A673 (cell line): Measurements from ENCODE around the gene RERE. TPM values are rescaled to one million over a fixed set of nuclear protein-coding genes. Genes with fewer than 3 reads are reported as not detected.

ENCODE experiments used
- BruUV-seq: library from RNA; stranded (reverse); fragments of 400-500 nt; replicated peaks from 2 replicates; lab custom pipeline; 2021; lab: Mats Ljungman, UMichigan
- CTCF ChIA-PET: fragments of 300-600 bp; sonication (Branson Sonifier 250); formaldehyde crosslinking; loops from one replicate; lab custom pipeline; 2022; ENCODE audit warnings: antibody characterized with exemption; lab: Charles Lee
- POLR2A ChIA-PET: fragments of 300-600 bp; sonication (Branson Sonifier 250); formaldehyde crosslinking; loops from one replicate; lab custom pipeline; 2022; ENCODE audit warnings: antibody characterized with exemption; ENCODE audit not compliant: low non-redundant PET; lab: Charles Lee
- DNase-seq: peaks from one replicate; pipeline ENCODE4 v3.0.0-alpha.2; 2015; ENCODE audit warnings: low spot score
- H3K27ac ChIP-seq: fragments of 200-600 bp; sonication (generic); 2 replicates; pipeline ENCODE4 v1.5.1; 2016; ENCODE audit warnings: mixed run types, low read depth, mild to moderate bottlenecking, mixed read lengths, antibody characterized with exemption, low read length; ENCODE audit not compliant: poor library complexity, severe bottlenecking
- H3K27me3 ChIP-seq: fragments of 200-600 bp; sonication (generic); replicated peaks from 2 replicates; pipeline ENCODE4 v1.6.1; 2017; ENCODE audit warnings: mixed run types, low read depth, mild to moderate bottlenecking, mixed read lengths, antibody characterized with exemption, low read length; ENCODE audit not compliant: insufficient read depth, poor library complexity
- H3K36me3 ChIP-seq: fragments of 200-600 bp; sonication (generic); 2 replicates; pipeline ENCODE4 v1.6.1; 2016; ENCODE audit warnings: mixed run types, mild to moderate bottlenecking, mixed read lengths, antibody characterized with exemption, low read length; ENCODE audit not compliant: insufficient read depth, poor library complexity, severe bottlenecking
- H3K4me1 ChIP-seq: fragments of 200-600 bp; sonication (generic); 2 replicates; pipeline ENCODE4 v1.6.1; 2017; ENCODE audit warnings: mixed run types, mild to moderate bottlenecking, mixed read lengths, antibody characterized with exemption, low read length; ENCODE audit not compliant: insufficient read depth, poor library complexity, severe bottlenecking
- H3K4me3 ChIP-seq: fragments of 200-600 bp; sonication (generic); 2 replicates; pipeline ENCODE4 v1.5.1; 2016; ENCODE audit warnings: low read depth, mixed run types, mild to moderate bottlenecking, mixed read lengths, low read length; ENCODE audit not compliant: poor library complexity, severe bottlenecking
- H3K9me3 ChIP-seq: fragments of 200-600 bp; sonication (generic); 2 replicates; pipeline ENCODE4 v1.6.1; 2016; ENCODE audit warnings: mixed run types, low read depth, mild to moderate bottlenecking, mixed read lengths, antibody characterized with exemption, low read length; ENCODE audit not compliant: poor library complexity, severe bottlenecking
- EZH2 ChIP-seq: fragments of 200-600 bp; sonication (generic); IDR thresholded peaks from 2 replicates; pipeline ENCODE4 v1.6.1; 2017; ENCODE audit warnings: borderline replicate concordance, low read depth, mild to moderate bottlenecking, mixed read lengths, antibody characterized with exemption, low read length; ENCODE audit not compliant: poor library complexity, severe bottlenecking
- intact Hi-C: fragments of 100-400 bp; cut with micrococcal nuclease; formaldehyde crosslinking; loops from one replicate; pipeline ENCODE4 v1.10.0; 2022; ENCODE audit not compliant: unreplicated experiment
- total RNA-seq: library from RNA; stranded (reverse); gene quantifications from 2 replicates; pipeline ENCODE4 v1.2.3, GENCODE V29; 2021
- TF ChIP-seq, protein P1 (sequence below): fragments of 300-800, 200-600 bp; sonication (generic); conservative IDR thresholded peaks from 2 replicates; pipeline ENCODE4 v1.5.1; 2017; ENCODE audit warnings: low read depth, mild to moderate bottlenecking, antibody characterized with exemption, low read length, moderate library complexity, mixed read lengths

Gene RERE
- total RNA-seq, 1 experiment from 2014 or later = 188 TPM

DNA sequence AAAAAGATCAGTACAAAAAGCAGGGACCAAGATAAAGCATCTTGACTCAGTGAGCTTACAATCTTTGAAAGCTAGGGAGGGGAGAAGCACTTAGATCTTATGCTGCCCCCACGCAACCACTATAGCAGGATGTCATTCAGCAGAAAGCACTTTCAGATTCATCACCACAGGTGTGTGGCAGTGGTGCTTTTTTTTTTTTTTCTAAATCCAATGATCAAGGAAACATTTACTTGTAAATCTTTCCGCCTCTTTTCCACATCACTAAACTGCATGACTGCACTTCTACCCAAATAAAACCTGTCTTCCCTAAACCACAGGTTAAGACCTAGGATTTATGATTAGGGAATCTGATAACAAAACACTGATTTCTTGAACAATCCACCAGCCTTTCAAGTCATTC, 344.8 kb downstream of the RERE start:
- intact Hi-C loops = no loop called here
- Histone ChIP-seq H3K27ac (no peak overlapping the region), H3K4me1 (peaks cover 62% of the 10 kb centered on the region), H3K36me3 (no peaks in the 10 kb centered on the region), H3K27me3 (no peaks in the 10 kb centered on the region), H3K4me3 (no peak overlapping the region), H3K9me3 (no peaks in the 10 kb centered on the region)
- CTCF ChIA-PET = no interaction called here
- TF ChIP-seq, protein P1, sequence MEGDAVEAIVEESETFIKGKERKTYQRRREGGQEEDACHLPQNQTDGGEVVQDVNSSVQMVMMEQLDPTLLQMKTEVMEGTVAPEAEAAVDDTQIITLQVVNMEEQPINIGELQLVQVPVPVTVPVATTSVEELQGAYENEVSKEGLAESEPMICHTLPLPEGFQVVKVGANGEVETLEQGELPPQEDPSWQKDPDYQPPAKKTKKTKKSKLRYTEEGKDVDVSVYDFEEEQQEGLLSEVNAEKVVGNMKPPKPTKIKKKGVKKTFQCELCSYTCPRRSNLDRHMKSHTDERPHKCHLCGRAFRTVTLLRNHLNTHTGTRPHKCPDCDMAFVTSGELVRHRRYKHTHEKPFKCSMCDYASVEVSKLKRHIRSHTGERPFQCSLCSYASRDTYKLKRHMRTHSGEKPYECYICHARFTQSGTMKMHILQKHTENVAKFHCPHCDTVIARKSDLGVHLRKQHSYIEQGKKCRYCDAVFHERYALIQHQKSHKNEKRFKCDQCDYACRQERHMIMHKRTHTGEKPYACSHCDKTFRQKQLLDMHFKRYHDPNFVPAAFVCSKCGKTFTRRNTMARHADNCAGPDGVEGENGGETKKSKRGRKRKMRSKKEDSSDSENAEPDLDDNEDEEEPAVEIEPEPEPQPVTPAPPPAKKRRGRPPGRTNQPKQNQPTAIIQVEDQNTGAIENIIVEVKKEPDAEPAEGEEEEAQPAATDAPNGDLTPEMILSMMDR = no peak
- no peak for TF ChIP-seq EZH2
- BruUV-seq = no TSS peak
- POLR2A ChIA-PET = no interaction called here
- DNase-seq = no peak

DNA sequence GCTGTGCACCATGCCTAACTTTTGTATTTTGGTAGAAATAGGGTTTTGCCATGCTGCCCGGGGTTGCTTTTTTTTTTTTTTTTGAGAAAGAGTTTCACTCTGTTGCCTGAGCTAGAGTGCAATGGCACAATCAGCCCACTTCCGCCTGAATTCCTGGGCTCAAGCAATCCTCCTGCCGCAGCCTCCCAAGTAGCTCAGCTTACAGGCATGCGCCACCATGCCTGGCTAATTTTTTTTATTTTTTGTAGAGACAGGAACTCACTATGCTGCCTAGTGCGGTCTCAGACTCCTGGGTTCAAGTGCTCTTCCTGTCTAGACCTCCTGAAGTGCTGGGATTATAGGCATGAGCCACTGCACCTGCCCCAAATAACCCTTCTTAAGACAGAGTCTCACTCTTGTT, 346.0 kb downstream of the RERE start:
- no peak overlapping the region for H3K4me3 ChIP-seq
- no peaks in the 10 kb centered on the region for H3K36me3 ChIP-seq
- H3K27me3 ChIP-seq = no peaks in the 10 kb centered on the region
- no peak for DNase-seq
- TF ChIP-seq, protein P1 = no peak
- TF ChIP-seq EZH2 = no peak
- no peak overlapping the region for H3K27ac ChIP-seq
- H3K9me3 ChIP-seq = no peaks in the 10 kb centered on the region
- no TSS peak for BruUV-seq
- intact Hi-C loops = no loop called here
- ChIA-PET POLR2A (no interaction called here), CTCF (no interaction called here)
- peaks cover 60% of the 10 kb centered on the region for H3K4me1 ChIP-seq

DNA sequence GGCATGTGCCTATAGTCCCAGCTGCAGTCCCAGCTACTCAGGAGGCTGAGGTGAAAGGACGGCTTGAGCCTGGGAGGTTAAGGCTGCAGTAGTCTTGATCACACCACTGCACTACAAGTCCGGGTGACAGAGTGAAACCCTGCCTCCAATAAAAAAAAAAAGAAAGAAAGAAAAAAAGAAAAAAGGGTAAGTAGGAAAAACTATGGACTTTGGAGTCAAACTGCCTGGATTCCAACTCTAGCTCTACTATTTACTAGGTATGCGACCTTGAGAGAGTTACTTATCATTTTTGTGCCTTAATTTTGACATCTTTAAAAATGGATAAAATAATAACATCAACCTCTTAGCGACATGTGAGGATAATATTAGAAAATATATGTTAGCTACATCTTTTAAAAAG, 348.7 kb downstream of the RERE start:
- H3K9me3 ChIP-seq = no peaks in the 10 kb centered on the region
- TF ChIP-seq EZH2 = no peak
- TF ChIP-seq, protein P1 = no peak
- no peak overlapping the region for H3K27ac ChIP-seq
- no peak overlapping the region for H3K4me3 ChIP-seq
- no TSS peak for BruUV-seq
- H3K27me3 ChIP-seq = no peaks in the 10 kb centered on the region
- DNase-seq = no peak
- ChIA-PET CTCF (no interaction called here), POLR2A (interaction anchor here (0.5 to 0.7 kb wide), 2 partner anchors 44 to 71 kb away, joined by 3 to 5 read pairs; no protein-coding TSS in a partner anchor)
- peaks cover 65% of the 10 kb centered on the region for H3K4me1 ChIP-seq
- H3K36me3 ChIP-seq = peaks cover 5% of the 10 kb centered on the region
- intact Hi-C loops = loop anchor here (5.0 to 10.0 kb wide), 4 partner anchors 129 to 386 kb away; no protein-coding TSS in a partner anchor
